ENCODE data around the gene TMEM181. TPM values are rescaled to one million over a fixed set of nuclear protein-coding genes. Genes with fewer than 3 reads are reported as not detected.
A peak's percentile ranks its signal among the peaks of the same experiment; 100 is the strongest.

The TMEM181 gene
- total RNA-seq, 1 donor from 2014 or later, result 42.2 TPM

DNA sequence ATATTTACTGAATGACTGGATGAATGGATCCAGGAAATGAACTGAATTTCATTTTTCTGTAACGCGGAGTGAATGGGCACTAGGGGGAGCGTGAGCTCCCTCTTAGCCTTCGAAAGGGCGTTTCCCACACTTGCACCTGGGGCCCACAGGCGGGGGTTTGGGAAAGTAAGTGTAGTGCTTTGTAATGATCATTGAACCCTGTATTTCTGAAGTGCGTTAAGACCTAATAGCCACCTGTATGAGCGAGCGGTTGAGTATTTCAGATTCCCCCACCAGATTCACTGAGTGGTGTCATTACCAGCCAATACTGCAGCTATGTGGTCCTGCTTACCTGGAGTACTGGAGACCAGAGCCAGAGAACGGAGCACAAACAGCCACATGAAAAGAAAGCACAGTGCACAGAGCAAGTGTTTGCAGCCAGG, 100.5 kb downstream of the TMEM181 start:
- no peak for DNase-seq (ENCODE audit: low spot score)
- TF ChIP-seq, protein P1, sequence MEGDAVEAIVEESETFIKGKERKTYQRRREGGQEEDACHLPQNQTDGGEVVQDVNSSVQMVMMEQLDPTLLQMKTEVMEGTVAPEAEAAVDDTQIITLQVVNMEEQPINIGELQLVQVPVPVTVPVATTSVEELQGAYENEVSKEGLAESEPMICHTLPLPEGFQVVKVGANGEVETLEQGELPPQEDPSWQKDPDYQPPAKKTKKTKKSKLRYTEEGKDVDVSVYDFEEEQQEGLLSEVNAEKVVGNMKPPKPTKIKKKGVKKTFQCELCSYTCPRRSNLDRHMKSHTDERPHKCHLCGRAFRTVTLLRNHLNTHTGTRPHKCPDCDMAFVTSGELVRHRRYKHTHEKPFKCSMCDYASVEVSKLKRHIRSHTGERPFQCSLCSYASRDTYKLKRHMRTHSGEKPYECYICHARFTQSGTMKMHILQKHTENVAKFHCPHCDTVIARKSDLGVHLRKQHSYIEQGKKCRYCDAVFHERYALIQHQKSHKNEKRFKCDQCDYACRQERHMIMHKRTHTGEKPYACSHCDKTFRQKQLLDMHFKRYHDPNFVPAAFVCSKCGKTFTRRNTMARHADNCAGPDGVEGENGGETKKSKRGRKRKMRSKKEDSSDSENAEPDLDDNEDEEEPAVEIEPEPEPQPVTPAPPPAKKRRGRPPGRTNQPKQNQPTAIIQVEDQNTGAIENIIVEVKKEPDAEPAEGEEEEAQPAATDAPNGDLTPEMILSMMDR (IDR thresholded peaks at IDR 0.05), result peak; percentile 80
- peaks cover 10% of the 10 kb centered on the region for H3K4me1 Mint-ChIP-seq (ENCODE audit: low read depth)
- H3K36me3 Mint-ChIP-seq (ENCODE audit: low read depth), result no peaks in the 10 kb centered on the region
- no peaks in the 10 kb centered on the region for H3K9me3 Mint-ChIP-seq (ENCODE audit: low read depth)
- peaks cover 11% of the 10 kb centered on the region for H3K27me3 Mint-ChIP-seq (ENCODE audit: low read depth)
- H3K27ac Mint-ChIP-seq (ENCODE audit: unreplicated experiment), result no peak overlapping the region
- no peak overlapping the region for H3K4me3 Mint-ChIP-seq (ENCODE audit: unreplicated experiment)

GRCh38 chr6:158661156-158661685, 101.3 kb downstream of the TMEM181 start:
- no peaks in the 10 kb centered on the region for H3K9me3 Mint-ChIP-seq (ENCODE audit: low read depth)
- peaks cover 8% of the 10 kb centered on the region for H3K4me1 Mint-ChIP-seq (ENCODE audit: low read depth)
- TF ChIP-seq, protein P1 (IDR thresholded peaks at IDR 0.05), result no peak
- no peaks in the 10 kb centered on the region for H3K36me3 Mint-ChIP-seq (ENCODE audit: low read depth)
- no peak for DNase-seq (ENCODE audit: low spot score)
- H3K27ac Mint-ChIP-seq (ENCODE audit: unreplicated experiment), result no peak overlapping the region
- H3K27me3 Mint-ChIP-seq (ENCODE audit: low read depth), result peaks cover 11% of the 10 kb centered on the region
- H3K4me3 Mint-ChIP-seq (ENCODE audit: unreplicated experiment), result no peak overlapping the region

GRCh38 chr6:158662607-158662953, 102.7 kb downstream of the TMEM181 start:
- DNase-seq (ENCODE audit: low spot score), result no peak
- H3K4me3 Mint-ChIP-seq (ENCODE audit: unreplicated experiment), result no peak overlapping the region
- H3K36me3 Mint-ChIP-seq (ENCODE audit: low read depth), result no peaks in the 10 kb centered on the region
- TF ChIP-seq, protein P1 (IDR thresholded peaks at IDR 0.05), result no peak
- H3K27ac Mint-ChIP-seq (ENCODE audit: unreplicated experiment), result no peak overlapping the region
- H3K27me3 Mint-ChIP-seq (ENCODE audit: low read depth), result peaks cover 11% of the 10 kb centered on the region
- H3K9me3 Mint-ChIP-seq (ENCODE audit: low read depth), result no peaks in the 10 kb centered on the region
- H3K4me1 Mint-ChIP-seq (ENCODE audit: low read depth), result peaks cover 12% of the 10 kb centered on the region

- H3K36me3 Mint-ChIP-seq (ENCODE audit: low read depth), result no peaks in the 10 kb centered on the region
- no peaks in the 10 kb centered on the region for H3K9me3 Mint-ChIP-seq (ENCODE audit: low read depth)
- H3K27ac Mint-ChIP-seq (ENCODE audit: unreplicated experiment), result no peak overlapping the region
- H3K27me3 Mint-ChIP-seq (ENCODE audit: low read depth), result peaks cover 11% of the 10 kb centered on the region
- no peak overlapping the region for H3K4me3 Mint-ChIP-seq (ENCODE audit: unreplicated experiment)
- TF ChIP-seq, protein P1 (IDR thresholded peaks at IDR 0.05), result no peak
- DNase-seq (ENCODE audit: low spot score), result no peak
- peaks cover 12% of the 10 kb centered on the region for H3K4me1 Mint-ChIP-seq (ENCODE audit: low read depth)
Observed at GRCh38 chr6:158662954-158663624, 103.2 kb downstream of the TMEM181 start.

DNA sequence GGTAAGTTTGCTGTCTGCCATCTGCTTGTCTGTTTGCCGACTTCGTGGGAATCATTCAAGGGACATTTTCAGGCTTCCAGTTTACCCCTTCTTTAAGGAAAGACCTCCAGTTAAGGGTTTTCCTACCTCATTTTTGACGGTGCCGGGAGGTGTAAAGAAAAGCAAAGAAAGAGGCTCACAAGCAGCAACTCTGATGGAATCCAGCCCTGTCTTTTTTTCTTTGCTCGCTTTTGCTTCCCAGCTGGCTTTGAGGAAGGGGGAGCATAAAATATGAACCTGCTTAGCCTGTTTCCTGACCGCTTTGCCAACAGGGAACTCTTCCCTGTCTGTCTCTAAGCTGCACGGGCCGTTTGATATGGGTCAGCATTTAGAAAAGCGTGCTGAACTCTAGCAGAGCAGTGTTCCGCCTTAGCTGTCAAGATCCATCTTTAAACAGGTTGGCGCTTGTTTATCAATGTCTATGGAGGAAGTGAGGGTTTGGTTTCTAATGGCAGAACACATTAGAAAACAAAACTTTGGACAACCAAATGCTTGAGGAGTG, 103.8 kb downstream of the TMEM181 start:
- TF ChIP-seq, protein P1 (IDR thresholded peaks at IDR 0.05), result no peak
- peaks cover 12% of the 10 kb centered on the region for H3K27me3 Mint-ChIP-seq (ENCODE audit: low read depth)
- no peaks in the 10 kb centered on the region for H3K36me3 Mint-ChIP-seq (ENCODE audit: low read depth)
- peaks cover 12% of the 10 kb centered on the region for H3K4me1 Mint-ChIP-seq (ENCODE audit: low read depth)
- no peak overlapping the region for H3K4me3 Mint-ChIP-seq (ENCODE audit: unreplicated experiment)
- no peak for DNase-seq (ENCODE audit: low spot score)
- no peaks in the 10 kb centered on the region for H3K9me3 Mint-ChIP-seq (ENCODE audit: low read depth)
- H3K27ac Mint-ChIP-seq (ENCODE audit: unreplicated experiment), result no peak overlapping the region

All from chondrocyte (in vitro differentiated cells).